HG02763 (cell line): ENCODE results near the gene TMEM132D.

Source experiments
- ATAC-seq: cut with Tn5 transposase; IDR thresholded peaks from one replicate; pipeline ENCODE4 v1.9.1; 2021; ENCODE audit warnings: mild to moderate bottlenecking, moderate library complexity; ENCODE audit not compliant: unreplicated experiment

Gene TMEM132D

DNA sequence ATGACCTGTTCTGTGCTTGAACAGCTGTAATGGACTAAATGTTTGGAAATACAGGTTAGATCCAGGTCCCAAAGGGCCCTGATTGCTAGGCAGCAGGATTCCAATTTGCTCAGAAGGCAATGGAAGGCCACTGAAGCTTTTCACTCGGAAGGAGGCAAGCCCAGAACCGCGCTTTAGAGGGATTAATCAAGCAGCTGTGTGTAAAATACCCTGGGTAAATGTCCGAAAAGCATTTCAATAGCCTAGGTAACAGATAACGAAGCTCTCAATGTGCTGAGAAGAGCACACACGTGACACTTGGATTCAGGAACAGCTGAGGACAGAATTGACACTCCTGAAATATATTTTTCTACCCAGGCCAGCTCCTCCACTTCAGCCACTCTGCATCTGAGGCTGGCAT, 436.1 kb downstream of the TMEM132D start:
- no peak for ATAC-seq

DNA sequence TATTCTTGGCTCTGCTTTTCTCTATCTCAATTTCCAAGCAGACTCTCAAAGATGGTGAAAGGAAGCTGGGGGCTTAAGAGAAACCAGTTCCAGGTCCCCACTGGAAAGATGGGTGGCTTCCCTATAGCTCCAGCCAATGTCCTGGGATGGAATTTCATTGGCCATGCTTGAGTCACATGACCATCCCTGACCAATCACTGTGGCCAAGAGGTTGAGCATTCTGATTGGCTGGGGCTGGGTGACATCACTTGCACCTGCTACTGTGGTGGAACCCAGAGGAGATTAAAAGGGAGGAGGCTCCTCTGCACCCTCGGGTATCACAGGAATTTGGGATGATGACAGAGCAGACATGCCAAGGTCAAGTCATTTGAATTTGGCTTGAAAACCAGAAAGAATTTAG, 436.5 kb downstream of the TMEM132D start:
- ATAC-seq: no peak

DNA sequence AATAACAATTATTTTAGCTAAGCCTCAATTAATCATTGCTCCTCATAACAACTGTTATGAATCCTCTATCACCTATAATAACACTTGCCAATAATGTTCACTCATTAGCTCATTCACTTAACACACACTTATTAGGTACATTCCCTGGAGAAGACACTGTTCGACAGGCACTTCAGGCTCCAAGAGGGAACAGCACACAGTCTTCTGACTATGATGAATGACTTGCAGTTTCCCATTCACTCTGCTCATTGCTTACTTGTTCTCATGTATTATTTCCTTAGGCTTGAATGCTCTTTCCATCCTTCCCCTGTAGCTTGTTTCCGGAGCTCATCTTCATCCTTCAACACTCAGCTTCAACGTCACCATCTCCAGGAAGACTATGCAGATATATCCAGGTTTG, 437.3 kb downstream of the TMEM132D start:
- no peak for ATAC-seq

DNA sequence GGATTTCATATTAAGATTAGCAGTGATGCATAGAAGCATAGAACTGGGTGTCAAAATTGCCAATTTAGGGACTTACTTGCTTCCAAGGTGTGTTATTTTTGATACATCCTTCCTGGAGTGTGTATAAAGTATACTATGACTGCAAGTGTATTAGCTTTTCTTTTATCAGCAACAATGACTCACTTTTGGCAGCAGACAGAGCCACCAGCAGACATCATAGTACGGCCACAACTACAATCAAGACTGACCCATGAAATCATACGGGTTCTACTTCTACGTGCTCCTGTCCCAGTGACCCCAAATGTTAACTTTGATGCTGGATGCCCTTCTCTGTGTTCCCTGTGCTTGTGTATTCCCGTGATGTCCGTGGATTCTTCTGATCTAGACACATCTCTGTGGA, 443.9 kb downstream of the TMEM132D start:
- ATAC-seq: no peak

DNA sequence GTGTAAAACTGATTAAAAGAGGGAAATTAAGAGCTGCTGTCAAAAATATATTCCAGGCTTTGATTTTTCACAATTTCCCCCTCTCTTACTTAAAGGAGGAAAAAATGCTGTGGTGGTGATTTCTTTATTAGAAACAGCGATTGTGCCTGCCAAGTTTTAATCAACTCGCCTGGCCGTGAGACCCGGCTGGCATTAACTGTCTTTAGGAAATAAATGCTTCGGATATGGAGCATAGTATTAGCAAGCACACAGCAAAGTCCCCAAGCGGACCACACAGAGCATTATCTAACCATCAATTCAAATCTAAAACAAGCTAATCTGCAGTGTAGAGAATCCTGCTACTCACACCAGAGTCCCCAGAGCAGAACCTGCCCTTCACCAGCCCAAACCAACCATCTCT, 457.1 kb downstream of the TMEM132D start:
- ATAC-seq: no peak

DNA sequence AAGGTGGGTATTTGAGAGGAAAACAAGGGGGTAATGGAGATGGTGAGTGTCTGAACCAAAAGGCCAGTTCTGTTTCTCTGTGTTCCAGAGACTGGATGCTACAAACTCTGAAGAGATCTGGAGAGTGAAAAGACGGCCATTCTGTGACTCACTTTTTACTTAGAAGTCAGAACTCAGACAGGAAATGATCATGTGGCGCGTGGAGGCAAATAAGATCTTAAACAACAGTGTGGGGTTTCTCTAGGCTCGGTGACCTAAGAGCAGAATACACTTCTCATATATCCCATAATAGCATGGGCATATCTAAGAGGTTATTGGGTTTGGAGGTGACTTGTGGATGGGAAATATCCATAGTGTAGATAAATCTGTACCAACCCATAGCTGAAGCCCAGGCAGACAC, 463.5 kb downstream of the TMEM132D start:
- no peak for ATAC-seq

DNA sequence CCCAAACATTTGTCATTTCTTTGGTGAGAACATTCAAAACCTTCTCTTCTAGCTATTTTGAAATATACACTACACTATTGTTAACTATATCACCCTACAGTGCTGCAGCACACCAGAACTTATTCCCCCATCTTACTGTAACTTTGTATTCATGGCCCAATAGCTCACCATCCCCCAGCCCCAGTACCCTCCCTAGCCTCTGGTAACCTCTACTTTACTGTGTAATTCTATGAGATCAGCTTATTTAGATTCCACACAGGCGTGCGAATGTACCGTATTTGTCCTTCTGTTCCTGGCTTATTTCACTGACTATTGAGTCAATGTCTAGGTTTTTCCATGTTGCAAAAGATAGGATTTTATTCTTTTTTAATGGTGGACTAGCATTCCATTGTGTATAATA, 469.0 kb downstream of the TMEM132D start:
- no peak for ATAC-seq

DNA sequence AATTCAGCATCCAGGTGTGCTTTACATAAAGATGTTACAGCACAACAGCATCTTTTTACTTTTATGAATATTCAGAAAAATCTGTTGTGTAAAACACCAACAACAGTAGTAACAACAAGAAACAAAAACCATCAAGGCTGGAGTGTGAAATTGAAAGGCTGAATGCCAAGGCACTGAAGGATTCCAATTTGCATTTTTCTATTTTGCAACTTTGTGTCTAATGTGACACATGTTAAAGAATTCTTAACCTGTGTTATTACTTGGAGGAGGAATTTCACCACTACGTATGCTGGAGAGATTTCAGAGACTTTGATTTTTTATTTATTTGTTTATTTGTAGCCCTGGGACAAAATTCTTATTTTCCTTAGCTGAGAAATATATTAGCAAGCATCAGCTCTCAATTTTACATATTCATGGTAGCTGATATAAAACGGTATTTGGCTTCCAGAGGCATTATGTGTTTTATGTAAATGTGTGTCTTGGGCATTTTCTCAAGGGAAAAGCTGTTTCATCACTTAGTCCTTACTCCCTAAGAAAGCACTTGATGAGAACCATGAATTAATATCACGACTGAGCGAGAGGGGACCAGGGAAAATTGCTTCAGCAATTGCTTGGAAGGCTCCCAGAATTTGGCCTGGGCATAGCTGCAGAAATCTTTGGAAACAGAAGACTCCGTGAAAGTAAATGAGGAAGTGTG, 475.4 kb downstream of the TMEM132D start:
- ATAC-seq: no peak

DNA sequence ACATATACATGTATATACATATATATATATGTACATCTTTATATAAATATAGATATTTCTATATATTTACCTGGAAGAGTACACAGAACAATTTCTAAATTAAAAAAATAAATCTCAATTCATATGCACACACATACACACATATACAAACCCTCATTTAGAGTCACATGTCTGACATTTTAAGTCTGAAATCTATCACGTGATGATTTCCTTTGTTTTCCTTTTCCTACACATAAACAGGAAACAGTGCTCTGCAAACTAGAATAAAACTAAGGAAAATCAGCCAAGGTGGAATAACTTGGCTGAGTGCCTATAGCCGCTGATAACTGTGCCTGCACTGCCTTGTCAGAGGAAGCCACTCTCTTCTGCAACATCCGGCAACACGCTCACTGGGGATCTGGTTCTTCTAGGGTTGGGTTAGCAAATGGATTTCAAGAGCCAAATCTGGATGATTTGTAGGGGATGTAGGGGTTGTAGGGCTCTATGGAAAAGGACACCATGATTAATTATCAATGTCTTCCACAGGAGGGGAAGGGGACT, 480.7 kb downstream of the TMEM132D start:
- no peak for ATAC-seq

DNA sequence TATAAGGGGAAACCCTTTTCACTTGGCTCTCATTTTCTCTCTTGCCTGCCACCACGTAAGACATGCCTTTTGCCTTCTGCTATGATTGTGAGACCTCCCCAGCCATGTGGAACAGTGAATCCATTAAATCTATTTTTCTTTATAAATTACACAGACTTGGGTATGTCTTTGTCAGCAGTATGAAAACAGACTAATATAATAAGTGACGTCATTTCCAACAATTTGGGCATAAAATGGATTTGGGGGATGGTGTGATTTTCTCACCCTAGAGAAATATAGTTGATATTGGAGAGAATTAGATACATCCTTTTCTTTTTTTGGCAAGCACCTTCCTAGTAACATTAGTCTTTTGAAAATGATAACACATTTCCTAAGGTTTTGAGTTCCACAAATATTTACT, 490.5 kb downstream of the TMEM132D start:
- no peak for ATAC-seq

DNA sequence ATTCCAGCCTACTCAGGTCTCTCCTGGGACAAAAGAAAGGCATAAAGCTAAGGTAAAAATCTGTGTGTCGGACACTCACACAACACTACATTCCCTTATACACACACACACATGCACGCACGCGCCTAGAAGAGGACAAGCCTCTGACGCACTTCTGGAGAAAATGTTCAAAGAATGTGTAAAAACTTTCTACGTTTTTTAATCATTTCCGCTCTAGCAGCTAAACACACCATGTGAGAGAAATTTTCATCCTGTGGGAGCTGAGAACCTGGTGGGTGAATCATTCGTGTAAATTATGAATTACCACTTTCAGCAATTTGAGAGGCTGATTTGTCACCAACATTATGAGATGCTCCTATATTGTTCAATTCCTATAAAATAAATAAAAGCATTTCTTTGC, 494.5 kb downstream of the TMEM132D start:
- no peak for ATAC-seq

DNA sequence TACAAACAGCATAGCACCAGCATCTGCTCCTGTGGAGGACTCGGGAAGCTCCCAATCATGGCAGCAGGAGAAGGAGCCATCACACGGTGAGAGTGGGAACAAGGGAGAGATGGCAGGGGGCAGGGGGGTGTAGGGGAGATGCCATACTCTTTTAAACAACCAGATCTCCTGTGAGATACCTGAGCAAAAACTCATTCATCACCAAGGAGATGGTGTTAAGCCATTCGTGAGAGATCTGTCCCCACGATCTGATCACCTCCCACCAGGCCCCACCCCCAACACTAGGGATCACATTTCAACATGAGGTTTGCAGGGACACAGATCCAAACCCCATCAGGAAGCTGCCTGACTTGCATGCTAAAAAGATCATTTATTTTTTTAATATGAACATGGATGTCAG, 499.3 kb downstream of the TMEM132D start:
- no peak for ATAC-seq

DNA sequence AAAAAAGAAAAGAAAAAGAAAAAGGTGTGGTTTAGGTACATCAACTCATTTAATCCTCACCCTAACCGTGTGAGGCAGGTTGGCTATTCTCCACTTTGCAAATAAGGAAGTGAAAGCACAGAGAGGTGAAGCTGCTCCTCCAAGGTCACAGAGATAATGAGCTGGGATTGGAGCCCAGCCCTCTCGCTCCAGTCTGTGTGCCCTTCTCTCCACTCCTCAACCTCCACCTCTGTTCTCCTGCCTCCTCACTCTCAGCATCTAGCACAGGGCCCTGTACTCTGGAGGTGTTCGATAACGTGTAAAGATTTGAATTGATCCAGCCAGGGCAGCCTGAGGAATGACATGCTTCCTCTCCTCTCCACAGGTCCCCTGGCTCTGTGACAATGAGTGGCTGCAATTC, 502.3 kb downstream of the TMEM132D start:
- ATAC-seq: no peak

DNA sequence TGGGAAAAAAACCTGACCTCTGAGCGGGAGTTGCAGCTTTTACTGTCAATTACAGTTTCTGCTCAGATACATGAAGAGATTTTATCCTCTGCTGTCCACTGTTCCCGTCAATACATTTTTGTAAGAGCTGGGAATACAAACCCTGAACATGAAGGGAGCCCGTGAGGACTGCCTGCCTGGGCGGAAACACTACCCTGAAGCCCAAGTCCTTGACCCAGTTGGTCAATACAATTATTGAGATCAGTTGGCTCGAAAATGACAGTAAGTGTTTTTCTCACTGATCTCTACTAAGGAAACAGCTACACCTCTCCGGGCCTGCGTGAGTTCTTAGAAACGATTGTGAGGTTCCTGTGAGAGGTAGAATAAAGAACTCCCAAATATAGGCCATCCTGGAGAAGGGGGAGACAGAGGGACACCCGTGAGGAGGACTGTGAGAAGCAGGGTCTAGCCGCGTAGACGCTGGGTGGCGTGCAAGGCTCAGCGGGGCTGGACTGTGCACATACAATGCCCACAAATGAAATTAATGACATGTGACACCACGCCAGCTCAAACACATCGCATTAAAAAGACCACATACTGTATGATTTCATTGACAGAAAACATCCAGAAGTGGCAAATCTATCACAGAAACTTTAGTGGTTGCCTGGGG, 509.5 kb downstream of the TMEM132D start:
- ATAC-seq: no peak

DNA sequence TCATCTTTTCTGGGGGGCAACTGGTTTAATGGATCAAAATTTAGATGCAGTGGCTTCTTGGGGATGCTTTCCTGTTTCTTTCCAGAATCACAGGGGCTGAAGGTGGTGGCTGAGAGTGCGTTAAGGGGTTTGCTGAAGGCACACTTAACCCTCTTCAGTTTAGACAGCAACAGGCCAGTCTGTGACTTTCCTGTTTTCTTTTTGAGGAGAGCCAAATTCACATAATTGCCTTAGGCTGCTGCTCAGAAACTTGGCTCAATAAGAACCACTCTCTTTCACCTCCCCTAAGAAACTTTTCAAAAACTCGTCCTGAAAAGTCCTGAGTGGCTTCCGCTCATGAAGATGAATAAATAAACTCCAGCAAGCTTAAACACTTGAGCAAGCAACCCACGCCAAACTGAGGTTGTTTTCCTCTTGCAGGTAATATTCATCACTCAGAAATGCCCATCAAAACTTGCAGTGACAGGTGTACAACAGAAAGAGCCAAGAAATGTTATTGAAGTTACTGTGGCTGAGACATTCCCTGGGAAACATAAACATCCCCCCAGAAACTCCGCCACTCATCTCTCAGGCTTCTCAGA, 510.4 kb downstream of the TMEM132D start:
- no peak for ATAC-seq

DNA sequence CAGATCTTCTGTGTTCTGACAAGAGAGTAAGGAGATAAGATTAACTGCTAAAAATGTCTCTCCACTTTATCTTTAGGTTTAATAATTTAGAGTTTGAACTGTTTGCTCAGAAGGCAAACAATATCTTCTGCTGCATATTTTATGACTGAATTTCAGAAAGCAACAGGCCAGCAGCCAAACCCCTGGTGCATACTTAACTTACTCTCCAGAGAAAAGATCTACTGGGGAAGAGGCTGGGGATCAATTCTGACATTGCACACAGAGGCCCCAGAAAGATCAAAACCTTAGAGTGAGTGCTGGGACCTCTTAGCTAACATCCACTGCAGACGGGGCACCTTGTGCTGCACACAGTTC, 518.2 kb downstream of the TMEM132D start:
- ATAC-seq: no peak

DNA sequence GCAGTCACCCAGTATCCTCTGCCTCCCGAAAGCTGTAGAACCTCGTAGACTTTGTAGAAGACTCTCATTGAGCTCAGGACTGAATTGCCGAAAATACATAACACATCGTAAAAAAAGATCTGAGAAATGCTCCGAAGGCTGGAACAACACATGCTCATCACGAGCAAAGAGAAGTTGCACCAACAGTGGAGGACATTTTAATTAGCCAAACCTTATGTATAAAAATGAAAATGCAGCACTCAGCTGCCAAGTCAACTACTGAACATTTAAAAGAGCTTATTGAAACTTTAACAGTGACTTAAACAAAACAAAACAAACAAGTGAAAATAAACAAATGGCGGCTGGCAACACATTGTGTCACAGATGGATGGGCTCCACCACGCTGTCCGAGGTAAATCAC, 519.9 kb downstream of the TMEM132D start:
- no peak for ATAC-seq

DNA sequence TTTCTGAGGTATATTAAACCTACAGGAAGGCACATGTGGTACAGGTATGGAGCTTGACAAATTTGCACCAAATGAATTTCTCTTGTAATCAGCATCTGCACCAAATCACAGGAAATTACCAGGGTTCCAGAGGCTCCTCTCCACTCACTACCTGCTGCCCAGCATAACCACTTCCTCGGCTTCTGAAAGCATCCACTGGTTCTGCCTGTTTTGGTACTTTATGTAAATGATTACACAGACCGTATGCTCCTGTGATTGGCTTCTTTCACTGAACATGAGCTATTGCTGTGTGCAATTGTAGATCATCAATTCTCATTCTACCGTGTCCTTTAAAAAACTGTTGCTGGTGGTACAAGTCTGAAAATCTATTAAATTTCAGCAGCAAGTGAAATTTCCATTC, 522.1 kb downstream of the TMEM132D start:
- no peak for ATAC-seq

DNA sequence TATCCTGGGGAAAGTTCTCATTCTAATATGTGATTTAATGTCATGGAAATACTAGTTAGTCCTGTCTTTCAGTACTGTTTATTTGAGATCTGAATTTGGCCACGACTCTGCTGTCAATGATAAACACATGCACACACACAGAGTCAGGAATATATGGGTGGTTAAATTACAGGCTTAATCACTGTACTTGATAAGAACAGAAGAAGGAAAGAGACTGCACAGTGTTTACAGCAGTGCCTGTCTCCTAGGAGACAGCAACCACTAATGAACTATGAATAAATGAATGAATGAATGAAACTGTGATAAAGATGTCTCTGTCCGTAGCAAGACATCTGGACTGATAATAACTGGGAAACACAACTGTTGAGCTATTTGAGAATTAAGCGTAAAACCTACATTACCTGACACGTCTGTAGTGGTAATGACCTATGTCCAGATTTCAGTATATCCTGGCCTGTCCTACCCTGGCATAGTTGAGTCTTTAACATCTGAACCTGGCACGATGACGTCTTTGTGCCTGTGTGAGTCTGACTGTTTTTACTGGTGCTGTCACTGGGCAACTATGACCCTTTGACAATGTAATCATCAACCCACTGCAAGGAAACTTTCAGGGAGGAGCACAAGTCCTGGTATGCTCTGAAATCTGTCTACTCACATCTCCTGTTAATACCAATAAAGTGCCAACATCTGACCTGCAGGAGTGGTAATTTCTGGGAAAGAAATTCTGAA, 524.6 kb downstream of the TMEM132D start:
- no peak for ATAC-seq

DNA sequence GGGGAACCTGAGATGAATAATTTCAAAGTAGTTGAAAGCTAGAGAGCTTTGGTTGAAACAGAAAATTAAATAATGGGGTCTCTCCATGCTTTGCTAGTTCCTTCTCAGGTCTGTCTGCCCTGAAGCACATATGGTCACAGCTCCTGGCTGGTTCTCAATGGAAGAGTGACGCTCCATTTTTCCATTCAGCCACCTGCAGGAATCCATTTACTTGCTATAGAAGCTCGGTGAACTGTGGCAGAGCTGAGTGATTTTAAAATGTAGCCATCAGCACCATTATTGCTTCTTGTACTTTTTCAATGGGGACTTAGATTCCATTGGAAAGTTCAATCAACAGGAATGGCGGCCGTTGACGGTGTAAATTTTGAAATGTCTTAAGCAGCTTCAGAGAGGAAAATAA, 525.3 kb downstream of the TMEM132D start:
- ATAC-seq: no peak

DNA sequence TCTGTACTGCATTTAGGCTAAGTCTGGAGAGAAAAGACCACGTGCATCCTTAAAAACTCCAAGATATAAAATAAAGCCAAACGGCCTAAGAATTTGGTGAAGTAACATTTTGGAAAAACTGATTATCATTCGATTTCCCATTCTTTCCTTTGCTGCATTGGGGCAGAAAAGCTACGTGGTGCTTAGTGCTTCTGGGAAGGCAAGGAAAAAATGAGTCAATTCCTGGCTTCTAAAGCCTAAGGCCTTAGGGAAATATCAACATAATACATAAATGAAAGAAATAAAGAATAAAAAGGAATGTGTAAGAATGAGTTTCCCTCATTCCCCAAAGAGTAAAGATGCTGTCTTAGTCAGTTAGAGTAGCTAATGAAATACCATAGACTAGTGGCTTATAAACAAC, 530.1 kb downstream of the TMEM132D start:
- no peak for ATAC-seq

DNA sequence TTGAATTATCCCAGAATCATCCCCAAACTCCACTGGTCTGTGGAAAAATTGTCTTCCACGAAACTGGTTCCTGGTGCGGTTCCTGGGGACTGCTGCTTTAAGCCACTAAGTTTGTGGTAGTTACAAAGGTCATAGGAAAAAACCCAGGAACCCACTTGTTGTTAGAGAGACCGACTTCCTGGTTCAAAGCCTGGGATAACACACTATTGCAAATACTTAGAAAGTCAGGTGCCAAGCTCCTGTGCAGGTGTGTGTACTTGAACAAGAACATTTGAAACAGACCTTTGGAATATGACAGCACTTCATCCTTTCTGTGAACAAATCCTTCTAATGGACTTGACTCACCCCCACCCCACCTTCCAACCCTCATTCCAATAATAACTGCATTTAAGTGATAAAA, 530.9 kb downstream of the TMEM132D start:
- ATAC-seq: no peak
